Transverse colon (tissue), 3 donors: ENCODE data around the gene BRD2.

Experiments used
- EP300 ChIP-seq: sonication (generic); formaldehyde crosslinking; IDR thresholded peaks from one replicate; pipeline ENCODE4 v1.6.1; 2017; ENCODE audit warnings: antibody characterized with exemption, low read depth
- POLR2A ChIP-seq: fragments of 450-650 bp; IDR thresholded peaks from one replicate; pipeline ENCODE4 v1.6.1; 2016; ENCODE audit warnings: antibody characterized with exemption, mild to moderate bottlenecking, moderate library complexity
- TF ChIP-seq, protein P1 (sequence below), 5 experiments: fragments of 200-600 bp in 3 of 5; fragments of 450-650 bp in 2 of 5; sonication (generic) in 3 of 5; IDR thresholded peaks; 1 replicate in 2 of 5; 2 replicates in 3 of 5; pipeline ENCODE4 v1.5.1; 2016 to 2017; ENCODE audit warnings: antibody characterized with exemption in 5 of 5, inconsistent platforms in 3 of 5, mild to moderate bottlenecking in 2 of 5, moderate library complexity in 1 of 5

DNA sequence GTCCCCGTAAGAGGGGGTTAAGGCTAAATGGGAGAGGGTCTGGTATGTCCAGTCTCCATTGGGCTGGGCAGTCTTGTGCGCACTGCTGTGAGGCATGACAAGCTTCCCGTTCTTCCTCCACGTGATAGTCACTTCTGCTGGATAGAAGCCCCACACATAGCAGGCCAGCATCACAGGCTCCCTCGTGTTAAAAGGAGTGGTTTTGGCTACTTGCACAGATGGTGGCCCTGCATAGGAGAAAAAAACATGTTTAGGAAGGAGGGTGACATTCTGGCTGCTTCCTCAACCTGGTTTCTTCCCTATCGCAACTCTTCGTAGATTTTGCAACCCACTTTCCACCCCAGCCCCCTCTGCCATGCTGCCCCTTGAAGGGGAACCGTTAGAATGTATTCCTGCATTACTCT lies 31.2 kb upstream of the BRD2 start:
- TF ChIP-seq EP300: no peak
- TF ChIP-seq, protein P1, sequence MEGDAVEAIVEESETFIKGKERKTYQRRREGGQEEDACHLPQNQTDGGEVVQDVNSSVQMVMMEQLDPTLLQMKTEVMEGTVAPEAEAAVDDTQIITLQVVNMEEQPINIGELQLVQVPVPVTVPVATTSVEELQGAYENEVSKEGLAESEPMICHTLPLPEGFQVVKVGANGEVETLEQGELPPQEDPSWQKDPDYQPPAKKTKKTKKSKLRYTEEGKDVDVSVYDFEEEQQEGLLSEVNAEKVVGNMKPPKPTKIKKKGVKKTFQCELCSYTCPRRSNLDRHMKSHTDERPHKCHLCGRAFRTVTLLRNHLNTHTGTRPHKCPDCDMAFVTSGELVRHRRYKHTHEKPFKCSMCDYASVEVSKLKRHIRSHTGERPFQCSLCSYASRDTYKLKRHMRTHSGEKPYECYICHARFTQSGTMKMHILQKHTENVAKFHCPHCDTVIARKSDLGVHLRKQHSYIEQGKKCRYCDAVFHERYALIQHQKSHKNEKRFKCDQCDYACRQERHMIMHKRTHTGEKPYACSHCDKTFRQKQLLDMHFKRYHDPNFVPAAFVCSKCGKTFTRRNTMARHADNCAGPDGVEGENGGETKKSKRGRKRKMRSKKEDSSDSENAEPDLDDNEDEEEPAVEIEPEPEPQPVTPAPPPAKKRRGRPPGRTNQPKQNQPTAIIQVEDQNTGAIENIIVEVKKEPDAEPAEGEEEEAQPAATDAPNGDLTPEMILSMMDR (IDR thresholded peaks at IDR 0.05): no peak
- no peak for TF ChIP-seq POLR2A
